Thoracic aorta (tissue), 2 donors: ENCODE results near the gene EIPR1. TPM values are rescaled to one million over a fixed set of nuclear protein-coding genes. Genes with fewer than 3 reads are reported as not detected.

Source experiments
- ATAC-seq: fragments of 150-250 bp; one replicate; pipeline ENCODE4 v1.8.0; 2017; ENCODE audit warnings: low read depth; ENCODE audit not compliant: insufficient number of reproducible peaks, low FRiP score
- DNase-seq: peaks from one replicate; pipeline ENCODE4 v3.0.0-alpha.2; 2020; ENCODE audit warnings: low spot score
- H3K27ac ChIP-seq, 2 donors: fragments of 200-600 bp; sonication (generic); 1 replicate in 1 of 2; 2 replicates in 1 of 2; pipeline ENCODE4 v1.5.1; 2016; ENCODE audit warnings: mild to moderate bottlenecking in 2 of 2, moderate library complexity in 2 of 2
- H3K27me3 ChIP-seq: fragments of 200-600 bp; sonication (generic); replicated peaks from 2 replicates; pipeline ENCODE4 v1.6.0; 2016; ENCODE audit warnings: mild to moderate bottlenecking; ENCODE audit not compliant: insufficient read depth
- H3K36me3 ChIP-seq: fragments of 200-600 bp; sonication (generic); one replicate; pipeline ENCODE4 v1.5.1; 2016
- H3K4me1 ChIP-seq, 2 donors: fragments of 200-600 bp; sonication (generic); 1 replicate in 1 of 2; 2 replicates in 1 of 2; pipeline versions ENCODE4 v1.5.1 to v1.6.0; 2016; ENCODE audit warnings: low read depth in 2 of 2, mild to moderate bottlenecking in 1 of 2; ENCODE audit not compliant: control insufficient read depth in 1 of 2
- H3K4me3 ChIP-seq: fragments of 200-600 bp; sonication (generic); 2 replicates; pipeline ENCODE4 v1.5.1; 2016; ENCODE audit warnings: mild to moderate bottlenecking
- H3K9me3 ChIP-seq: fragments of 200-600 bp; sonication (generic); 2 replicates; pipeline ENCODE4 v1.5.1; 2016
- CTCF ChIP-seq: fragments of 200-600 bp; sonication (generic); IDR thresholded peaks from one replicate; pipeline ENCODE4 v1.5.1; 2019; ENCODE audit warnings: antibody characterized with exemption
- total RNA-seq, 2 donors: library from RNA; depleted of rRNA; stranded (reverse); fragments of >200 nt; gene quantifications; one replicate each; pipeline versions ENCODE4 v1.1.0 to v1.2.3, GENCODE V29; 2016

Gene EIPR1
- total RNA-seq, 2 donors from 2014 or later, result 17.9 to 40.6 TPM

DNA sequence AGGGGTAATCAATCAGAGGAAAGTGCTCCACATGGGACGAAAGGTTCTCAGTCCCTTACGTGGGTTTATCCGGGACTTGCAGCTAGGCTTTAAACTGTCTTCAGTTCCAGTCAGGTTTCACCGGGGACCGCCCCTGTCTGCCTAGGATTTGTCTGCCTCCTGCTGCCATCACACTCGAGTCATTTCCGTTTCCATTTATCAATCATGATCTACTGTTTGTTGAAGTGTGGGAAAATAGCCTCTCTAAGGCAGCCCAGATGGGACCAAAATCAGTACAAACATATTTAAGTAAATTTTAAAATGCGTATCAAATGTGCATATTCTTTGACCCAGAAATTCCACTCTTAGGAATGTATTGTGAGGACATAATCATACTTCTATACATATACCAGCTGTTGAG is 12.4 kb upstream of the EIPR1 start:
- no peak for TF ChIP-seq CTCF
- Histone ChIP-seq H3K27ac (no peak overlapping the region), H3K4me1 (peaks cover 0 to 4% of the 10 kb centered on the region in 2 donors), H3K4me3 (no peak overlapping the region), H3K27me3 (no peaks in the 10 kb centered on the region), H3K9me3 (no peaks in the 10 kb centered on the region), H3K36me3 (peaks cover 37% of the 10 kb centered on the region)
- no peak for ATAC-seq
- no peak for DNase-seq

DNA sequence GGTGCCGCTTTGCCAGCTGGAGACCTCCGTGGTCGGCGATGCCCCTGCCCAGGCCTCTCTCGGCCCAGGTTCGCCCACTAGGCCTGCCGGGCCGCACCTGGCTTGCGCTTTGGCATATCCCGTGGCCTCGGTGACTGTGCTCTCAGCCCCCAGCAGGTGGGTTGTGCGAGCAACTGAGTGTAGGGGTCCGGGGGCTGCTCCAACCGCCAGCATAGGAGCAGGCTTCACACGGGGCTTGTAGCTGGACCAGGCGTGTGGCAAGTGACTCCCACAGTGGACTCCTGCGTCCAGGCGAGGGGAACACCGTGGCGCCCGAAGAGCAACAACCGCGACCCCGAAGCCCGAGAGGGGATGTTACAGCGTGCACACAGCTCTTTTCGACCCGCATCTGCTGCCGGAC is 11.6 kb upstream of the EIPR1 start:
- H3K4me3 ChIP-seq, result no peak overlapping the region
- ATAC-seq (no peak), DNase-seq (no peak)
- no peaks in the 10 kb centered on the region for H3K27me3 ChIP-seq
- peaks cover 0 to 4% of the 10 kb centered on the region in 2 donors for H3K4me1 ChIP-seq
- H3K27ac ChIP-seq, result no peak overlapping the region
- peaks cover 37% of the 10 kb centered on the region for H3K36me3 ChIP-seq
- no peak for TF ChIP-seq CTCF
- H3K9me3 ChIP-seq, result no peaks in the 10 kb centered on the region

GRCh38 chr2:3388412-3388738 is 10.8 kb upstream of the EIPR1 start:
- Histone ChIP-seq H3K9me3 (no peaks in the 10 kb centered on the region), H3K4me3 (no peak overlapping the region), H3K4me1 (peaks cover 0 to 4% of the 10 kb centered on the region in 2 donors), H3K27ac (no peak overlapping the region), H3K27me3 (no peaks in the 10 kb centered on the region), H3K36me3 (peaks cover 33% of the 10 kb centered on the region)
- no peak for DNase-seq
- TF ChIP-seq CTCF, result no peak
- no peak for ATAC-seq

GRCh38 chr2:3387644-3388411 is 10.2 kb upstream of the EIPR1 start:
- no peak for DNase-seq
- Histone ChIP-seq H3K36me3 (peaks cover 33% of the 10 kb centered on the region), H3K27ac (no peak overlapping the region), H3K4me3 (no peak overlapping the region), H3K9me3 (no peaks in the 10 kb centered on the region), H3K4me1 (peaks cover 0 to 4% of the 10 kb centered on the region in 2 donors), H3K27me3 (no peaks in the 10 kb centered on the region)
- TF ChIP-seq CTCF, result no peak
- no peak for ATAC-seq

DNA sequence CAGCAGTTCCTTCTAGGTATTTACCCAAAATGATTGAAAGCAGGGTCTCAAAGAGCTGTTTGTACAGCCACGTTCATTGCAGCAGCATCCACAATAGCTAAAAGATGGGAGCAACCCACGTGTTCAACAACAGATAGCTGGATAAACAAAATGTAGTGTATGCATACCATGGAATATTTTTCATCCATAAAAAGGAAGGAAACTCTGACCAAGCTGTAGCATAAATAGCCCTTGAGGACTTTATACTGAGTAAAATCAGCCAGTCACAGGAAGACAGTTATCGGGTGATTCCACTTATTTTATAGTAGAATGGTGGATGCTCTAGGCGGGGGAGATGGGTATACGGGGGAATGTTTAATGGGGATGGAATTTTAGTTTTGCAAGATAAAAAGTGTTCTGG is 9.4 kb upstream of the EIPR1 start:
- H3K27me3 ChIP-seq, result no peaks in the 10 kb centered on the region
- no peak overlapping the region for H3K4me3 ChIP-seq
- H3K36me3 ChIP-seq, result peaks cover 33% of the 10 kb centered on the region
- H3K4me1 ChIP-seq, result peaks cover 0 to 4% of the 10 kb centered on the region in 2 donors
- DNase-seq (no peak), ATAC-seq (no peak)
- no peak for TF ChIP-seq CTCF
- H3K9me3 ChIP-seq, result no peaks in the 10 kb centered on the region
- no peak overlapping the region for H3K27ac ChIP-seq
